NT2/D1 (cell line): ENCODE data around the gene GALNT16.

Source experiments
- DNase-seq: peaks from one replicate; pipeline ENCODE4 v3.0.0-alpha.2; 2011; ENCODE audit warnings: low read depth, low spot score
- H3K27me3 ChIP-seq: 2 replicates; pipeline ENCODE4 v1.6.0; 2011; ENCODE audit warnings: mild to moderate bottlenecking; ENCODE audit not compliant: insufficient read length, insufficient read depth
- H3K36me3 ChIP-seq: 2 replicates; pipeline ENCODE4 v1.6.1; 2011; ENCODE audit warnings: mild to moderate bottlenecking, low read length, mixed read lengths; ENCODE audit not compliant: insufficient read depth, insufficient read length
- H3K4me1 ChIP-seq: 2 replicates; pipeline ENCODE4 v1.5.1; 2011; ENCODE audit not compliant: insufficient read depth, insufficient read length
- H3K4me3 ChIP-seq: 2 replicates; pipeline ENCODE4 v1.5.1; 2011; ENCODE audit warnings: low read depth; ENCODE audit not compliant: insufficient read length
- H3K9ac ChIP-seq: 2 replicates; pipeline ENCODE4 v1.6.0; 2011; ENCODE audit warnings: low read depth; ENCODE audit not compliant: insufficient read length
- H3K9me3 ChIP-seq: 2 replicates; pipeline ENCODE4 v1.5.1; 2011; ENCODE audit warnings: mild to moderate bottlenecking, low read length; ENCODE audit not compliant: insufficient read depth
- SUZ12 ChIP-seq: IDR thresholded peaks from 2 replicates; pipeline ENCODE4 v1.6.1; 2011; ENCODE audit not compliant: insufficient read length, insufficient read depth; ENCODE audit errors: extremely low read depth
- YY1 ChIP-seq: IDR thresholded peaks from 2 replicates; pipeline ENCODE4 v1.6.1; 2011; ENCODE audit not compliant: insufficient read length, insufficient read depth
- ZNF274 ChIP-seq: IDR thresholded peaks from 2 replicates; pipeline ENCODE4 v1.6.1; 2011; ENCODE audit warnings: mild to moderate bottlenecking, low read depth, low read length

Gene GALNT16

GRCh38 chr14:69325646-69326265, 65.8 kb downstream of the GALNT16 start:
- no peaks in the 10 kb centered on the region for H3K27me3 ChIP-seq
- TF ChIP-seq ZNF274 = no peak
- TF ChIP-seq YY1 = no peak
- TF ChIP-seq SUZ12 = no peak
- H3K9ac ChIP-seq = no peak overlapping the region
- no peaks in the 10 kb centered on the region for H3K36me3 ChIP-seq
- no peak for DNase-seq
- peak overlapping the region; percentile 2 for H3K4me3 ChIP-seq
- no peaks in the 10 kb centered on the region for H3K9me3 ChIP-seq
- no peaks in the 10 kb centered on the region for H3K4me1 ChIP-seq

GRCh38 chr14:69326611-69327010, 66.7 kb downstream of the GALNT16 start:
- DNase-seq = no peak
- TF ChIP-seq YY1 (no peak), ZNF274 (no peak), SUZ12 (no peak)
- Histone ChIP-seq H3K36me3 (no peaks in the 10 kb centered on the region), H3K9ac (no peak overlapping the region), H3K9me3 (no peaks in the 10 kb centered on the region; the same call in 1 of the 2 replicates), H3K27me3 (no peaks in the 10 kb centered on the region), H3K4me3 (no peak overlapping the region), H3K4me1 (no peaks in the 10 kb centered on the region)

- Histone ChIP-seq H3K9ac (no peak overlapping the region), H3K36me3 (no peaks in the 10 kb centered on the region), H3K4me1 (no peaks in the 10 kb centered on the region), H3K27me3 (no peaks in the 10 kb centered on the region), H3K9me3 (no peaks in the 10 kb centered on the region; the same call in 1 of the 2 replicates), H3K4me3 (no peak overlapping the region)
- no peak for DNase-seq
- TF ChIP-seq ZNF274 = no peak
- TF ChIP-seq YY1 = no peak
These were observed 67.5 kb downstream of the GALNT16 start for GRCh38 chr14:69327507-69327906.

GRCh38 chr14:69328317-69328716, 68.4 kb downstream of the GALNT16 start:
- DNase-seq = no peak
- Histone ChIP-seq H3K4me1 (no peaks in the 10 kb centered on the region), H3K36me3 (no peaks in the 10 kb centered on the region), H3K9me3 (no peaks in the 10 kb centered on the region; the same call in 1 of the 2 replicates), H3K9ac (no peak overlapping the region), H3K4me3 (no peak overlapping the region), H3K27me3 (no peaks in the 10 kb centered on the region)
- no peak for TF ChIP-seq SUZ12
- TF ChIP-seq ZNF274 = no peak
- TF ChIP-seq YY1 = no peak

GRCh38 chr14:69328765-69329164, 68.8 kb downstream of the GALNT16 start:
- no peak for DNase-seq
- H3K4me3 ChIP-seq = no peak overlapping the region
- no peaks in the 10 kb centered on the region for H3K27me3 ChIP-seq
- H3K9ac ChIP-seq = no peak overlapping the region
- H3K4me1 ChIP-seq = no peaks in the 10 kb centered on the region
- no peaks in the 10 kb centered on the region; the same call in 1 of the 2 replicates for H3K9me3 ChIP-seq
- no peaks in the 10 kb centered on the region for H3K36me3 ChIP-seq
- no peak for TF ChIP-seq SUZ12
- TF ChIP-seq ZNF274 = no peak
- no peak for TF ChIP-seq YY1

- Histone ChIP-seq H3K9ac (no peak overlapping the region), H3K4me3 (no peak overlapping the region), H3K4me1 (peaks cover 6% of the 10 kb centered on the region), H3K9me3 (no peaks in the 10 kb centered on the region; the same call in 1 of the 2 replicates), H3K27me3 (no peaks in the 10 kb centered on the region), H3K36me3 (no peaks in the 10 kb centered on the region)
- no peak for TF ChIP-seq SUZ12
- no peak for DNase-seq
These were observed 71.2 kb downstream of the GALNT16 start for GRCh38 chr14:69331206-69331605.

- Histone ChIP-seq H3K36me3 (no peaks in the 10 kb centered on the region), H3K4me3 (no peak overlapping the region), H3K4me1 (peaks cover 6% of the 10 kb centered on the region), H3K27me3 (no peaks in the 10 kb centered on the region), H3K9me3 (no peaks in the 10 kb centered on the region; the same call in 1 of the 2 replicates), H3K9ac (no peak overlapping the region)
- TF ChIP-seq ZNF274 (no peak), SUZ12 (no peak), YY1 (no peak)
- DNase-seq = no peak
These were observed 72.9 kb downstream of the GALNT16 start for GRCh38 chr14:69332782-69333395.
